ENCODE data around the gene ADSL.

The ADSL gene

GRCh38 chr22:40418366-40419201 lies 72.3 kb downstream of the ADSL start:
- no peak for DNase-seq (ENCODE audit: low read depth)

GRCh38 chr22:40419718-40420117 lies 73.4 kb downstream of the ADSL start:
- DNase-seq (ENCODE audit: low read depth): no peak

GRCh38 chr22:40420341-40421081 lies 74.2 kb downstream of the ADSL start:
- DNase-seq (ENCODE audit: low read depth): no peak

GRCh38 chr22:40421082-40421350 lies 74.7 kb downstream of the ADSL start:
- no peak for DNase-seq (ENCODE audit: low read depth)

GRCh38 chr22:40421941-40422340 lies 75.6 kb downstream of the ADSL start:
- no peak for DNase-seq (ENCODE audit: low read depth)

GRCh38 chr22:40422558-40423309 lies 76.4 kb downstream of the ADSL start:
- DNase-seq (ENCODE audit: low read depth): no peak

GRCh38 chr22:40423310-40423688 lies 77.0 kb downstream of the ADSL start:
- no peak for DNase-seq (ENCODE audit: low read depth)

GRCh38 chr22:40423882-40424640 lies 77.8 kb downstream of the ADSL start:
- no peak for DNase-seq (ENCODE audit: low read depth)

GRCh38 chr22:40425082-40425481 lies 78.8 kb downstream of the ADSL start:
- DNase-seq (ENCODE audit: low read depth): no peak

- no peak for DNase-seq (ENCODE audit: low read depth)
These were observed 80.5 kb downstream of the ADSL start for GRCh38 chr22:40426594-40427333.

GRCh38 chr22:40428796-40429195 lies 82.5 kb downstream of the ADSL start:
- DNase-seq (ENCODE audit: low read depth): no peak

GRCh38 chr22:40429481-40429880 lies 83.2 kb downstream of the ADSL start:
- DNase-seq (ENCODE audit: low read depth): no peak

GRCh38 chr22:40430991-40431390 lies 84.7 kb downstream of the ADSL start:
- no peak for DNase-seq (ENCODE audit: low read depth)

- no peak for DNase-seq (ENCODE audit: low read depth)
These were observed 85.9 kb downstream of the ADSL start for GRCh38 chr22:40432157-40432556.

- DNase-seq (ENCODE audit: low read depth): no peak
These were observed 86.3 kb downstream of the ADSL start for GRCh38 chr22:40432625-40433024.

GRCh38 chr22:40433416-40434090 lies 87.3 kb downstream of the ADSL start:
- DNase-seq (ENCODE audit: low read depth): no peak

GRCh38 chr22:40434106-40434505 lies 87.8 kb downstream of the ADSL start:
- DNase-seq (ENCODE audit: low read depth): no peak

GRCh38 chr22:40434745-40435144 lies 88.4 kb downstream of the ADSL start:
- no peak for DNase-seq (ENCODE audit: low read depth)

GRCh38 chr22:40436505-40437431 lies 90.5 kb downstream of the ADSL start:
- no peak for DNase-seq (ENCODE audit: low read depth)

Measured in stimulated activated CD8-positive, alpha-beta memory T cell treated with anti-CD3 and anti-CD28 coated beads, Interleukin-12 subunit alpha, Interleukin-12 subunit beta, amount 100 ng/mL, for 1 hour (primary cell).